ENCODE data around the gene CCNI2.

CCNI2 gene

GRCh38 chr5:132746954-132747615 lies at the start of gene CCNI2:
Gene CCNI2, plus strand, starts transcription at chr5:132747426. Its CDS starts 70 bp downstream, at chr5:132747496.
- TF ChIP-seq GATA3 (IDR thresholded peaks at IDR 0.05; ENCODE audit: low read depth, low read length) (no peak), GATA2 (IDR thresholded peaks at IDR 0.05; ENCODE audit: low read depth, low read length) (no peak)

- TF ChIP-seq GATA2 (IDR thresholded peaks at IDR 0.05; ENCODE audit: low read depth, low read length) = no peak
- no peak for TF ChIP-seq GATA3 (IDR thresholded peaks at IDR 0.05; ENCODE audit: low read depth, low read length)
These were observed 42.4 kb upstream of the CCNI2 start for GRCh38 chr5:132704875-132705274.

GRCh38 chr5:132708645-132709044 lies 38.6 kb upstream of the CCNI2 start:
- TF ChIP-seq GATA2 (IDR thresholded peaks at IDR 0.05; ENCODE audit: low read depth, low read length) = no peak
- no peak for TF ChIP-seq GATA3 (IDR thresholded peaks at IDR 0.05; ENCODE audit: low read depth, low read length)

GRCh38 chr5:132714456-132715307 lies 32.5 kb upstream of the CCNI2 start:
- no peak for TF ChIP-seq GATA3 (IDR thresholded peaks at IDR 0.05; ENCODE audit: low read depth, low read length)
- TF ChIP-seq GATA2 (IDR thresholded peaks at IDR 0.05; ENCODE audit: low read depth, low read length) = no peak

- no peak for TF ChIP-seq GATA2 (IDR thresholded peaks at IDR 0.05; ENCODE audit: low read depth, low read length)
- no peak for TF ChIP-seq GATA3 (IDR thresholded peaks at IDR 0.05; ENCODE audit: low read depth, low read length)
These were observed 28.5 kb upstream of the CCNI2 start for GRCh38 chr5:132718544-132719312.

- no peak for TF ChIP-seq GATA3 (IDR thresholded peaks at IDR 0.05; ENCODE audit: low read depth, low read length)
- TF ChIP-seq GATA2 (IDR thresholded peaks at IDR 0.05; ENCODE audit: low read depth, low read length) = no peak
These were observed 21.5 kb upstream of the CCNI2 start for GRCh38 chr5:132725745-132726144.

GRCh38 chr5:132729896-132730295 lies 17.3 kb upstream of the CCNI2 start:
- TF ChIP-seq GATA3 (IDR thresholded peaks at IDR 0.05; ENCODE audit: low read depth, low read length) (no peak), GATA2 (IDR thresholded peaks at IDR 0.05; ENCODE audit: low read depth, low read length) (no peak)

- TF ChIP-seq GATA3 (IDR thresholded peaks at IDR 0.05; ENCODE audit: low read depth, low read length) = no peak
These were observed 13.6 kb upstream of the CCNI2 start for GRCh38 chr5:132733499-132734148.

GRCh38 chr5:132734687-132735086 lies 12.5 kb upstream of the CCNI2 start:
- no peak for TF ChIP-seq GATA3 (IDR thresholded peaks at IDR 0.05; ENCODE audit: low read depth, low read length)
- TF ChIP-seq GATA2 (IDR thresholded peaks at IDR 0.05; ENCODE audit: low read depth, low read length) = no peak

GRCh38 chr5:132736853-132737833 lies 10.1 kb upstream of the CCNI2 start, which contains the start of gene KIF3A:
Gene KIF3A, minus strand, starts transcription at chr5:132737546. Its CDS starts 127 bp downstream, at chr5:132737419.
- no peak for TF ChIP-seq GATA3 (IDR thresholded peaks at IDR 0.05; ENCODE audit: low read depth, low read length)
- TF ChIP-seq GATA2 (IDR thresholded peaks at IDR 0.05; ENCODE audit: low read depth, low read length) = no peak

- no peak for TF ChIP-seq GATA2 (IDR thresholded peaks at IDR 0.05; ENCODE audit: low read depth, low read length)
- TF ChIP-seq GATA3 (IDR thresholded peaks at IDR 0.05; ENCODE audit: low read depth, low read length) = no peak
These were observed 9.1 kb upstream of the CCNI2 start for GRCh38 chr5:132737982-132738681.

GRCh38 chr5:132739232-132739631 lies 8.0 kb upstream of the CCNI2 start:
- TF ChIP-seq GATA3 (IDR thresholded peaks at IDR 0.05; ENCODE audit: low read depth, low read length) = no peak
- no peak for TF ChIP-seq GATA2 (IDR thresholded peaks at IDR 0.05; ENCODE audit: low read depth, low read length)

Measured in SH-SY5Y (cell line).